Karpas-422 (cell line): Measurements from ENCODE around the gene HCAR2. TPM values are rescaled to one million over a fixed set of nuclear protein-coding genes. Genes with fewer than 3 reads are reported as not detected.
A peak's percentile ranks its signal among the peaks of the same experiment; 100 is the strongest.
"Not testable (repeated sequence)": the region's sequence is repeated elsewhere in the genome, so short reads cannot be mapped to it uniquely, and the experiment has no call there.

Experiments
- DNase-seq: peaks from one replicate; pipeline ENCODE4 v3.0.0-alpha.2; 2015
- H2AFZ ChIP-seq: fragments of 200-600 bp; sonication (generic); 2 replicates; pipeline ENCODE4 v1.6.1; 2014; ENCODE audit warnings: antibody characterized with exemption, low read length, mixed read lengths
- H3K27ac ChIP-seq: fragments of 200-600 bp; sonication (generic); 2 replicates; pipeline ENCODE4 v1.5.1; 2014; ENCODE audit warnings: mild to moderate bottlenecking, low read length, moderate library complexity
- H3K27me3 ChIP-seq: fragments of 200-600 bp; sonication (generic); 2 replicates; pipeline ENCODE4 v1.6.1; 2014; ENCODE audit warnings: low read length, mixed read lengths
- H3K36me3 ChIP-seq: fragments of 200-600 bp; sonication (generic); 2 replicates; pipeline ENCODE4 v1.6.1; 2014; ENCODE audit warnings: low read length, mixed read lengths; ENCODE audit not compliant: insufficient read depth
- H3K4me1 ChIP-seq: fragments of 200-600 bp; sonication (generic); 2 replicates; pipeline ENCODE4 v1.6.1; 2014; ENCODE audit warnings: mild to moderate bottlenecking, low read length, mixed read lengths
- H3K4me2 ChIP-seq: fragments of 200-600 bp; sonication (generic); 2 replicates; pipeline ENCODE4 v1.6.1; 2014; ENCODE audit warnings: low read length, low read depth, mild to moderate bottlenecking; ENCODE audit not compliant: poor library complexity, severe bottlenecking
- H3K4me3 ChIP-seq: fragments of 200-600 bp; sonication (generic); 2 replicates; pipeline ENCODE4 v1.5.1; 2014; ENCODE audit warnings: mild to moderate bottlenecking, antibody characterized with exemption, low read length, mixed read lengths
- H3K79me2 ChIP-seq: fragments of 200-600 bp; sonication (generic); 2 replicates; pipeline ENCODE4 v1.6.1; 2014; ENCODE audit warnings: mild to moderate bottlenecking, low read length, mixed read lengths
- H3K9ac ChIP-seq: fragments of 200-600 bp; sonication (generic); 2 replicates; pipeline ENCODE4 v1.6.0; 2014; ENCODE audit warnings: low read length
- H3K9me2 ChIP-seq: fragments of 200-600 bp; sonication (generic), shearing (Covaris generic); replicated peaks from 2 replicates; pipeline ENCODE4 v1.6.0; 2014; ENCODE audit warnings: mild to moderate bottlenecking, low read length, moderate library complexity; ENCODE audit not compliant: insufficient read depth
- H3K9me3 ChIP-seq: fragments of 300-700, 200-600 bp; sonication (generic); 2 replicates; pipeline ENCODE4 v1.6.1; 2014; ENCODE audit warnings: low read length, mixed read lengths
- H4K20me1 ChIP-seq: fragments of 200-600 bp; sonication (generic); 2 replicates; pipeline ENCODE4 v1.6.1; 2014; ENCODE audit warnings: mild to moderate bottlenecking, antibody characterized with exemption, low read length, low read depth; ENCODE audit not compliant: insufficient read depth
- total RNA-seq: library from RNA; depleted of rRNA; stranded (reverse); fragments of >200 nt; shearing (Covaris generic); gene quantifications from 2 replicates; pipeline ENCODE4 v1.2.3, GENCODE V29; 2014; ENCODE audit warnings: low replicate concordance

Gene HCAR2
- total RNA-seq, 1 experiment from 2014 or later = not detected

GRCh38 chr12:122684297-122684813 lies 18.8 kb downstream of the HCAR2 start:
- no peak overlapping the region for H2AFZ ChIP-seq
- H3K9me2 ChIP-seq = no peaks in the 10 kb centered on the region
- H3K9ac ChIP-seq = no peak overlapping the region
- no peaks in the 10 kb centered on the region for H3K36me3 ChIP-seq
- no peaks in the 10 kb centered on the region for H4K20me1 ChIP-seq
- no peaks in the 10 kb centered on the region for H3K9me3 ChIP-seq
- no peaks in the 10 kb centered on the region for H3K79me2 ChIP-seq
- H3K4me2 ChIP-seq = no peak overlapping the region
- H3K27me3 ChIP-seq = no peaks in the 10 kb centered on the region
- H3K4me1 ChIP-seq = no peaks in the 10 kb centered on the region; the same call in 1 of the 2 replicates
- H3K4me3 ChIP-seq = no peak overlapping the region
- DNase-seq = no peak
- no peak overlapping the region for H3K27ac ChIP-seq

- Histone ChIP-seq H3K4me1 (no peaks in the 10 kb centered on the region; the same call in 1 of the 2 replicates), H3K79me2 (no peaks in the 10 kb centered on the region), H3K27me3 (no peaks in the 10 kb centered on the region), H3K4me3 (no peak overlapping the region), H2AFZ (no peak overlapping the region), H3K9me2 (no peaks in the 10 kb centered on the region), H3K9ac (no peak overlapping the region), H3K36me3 (no peaks in the 10 kb centered on the region), H3K27ac (no peak overlapping the region), H3K4me2 (no peak overlapping the region), H4K20me1 (no peaks in the 10 kb centered on the region), H3K9me3 (no peaks in the 10 kb centered on the region)
- DNase-seq = no peak
These were observed 21.3 kb downstream of the HCAR2 start for GRCh38 chr12:122681814-122682213.

DNA sequence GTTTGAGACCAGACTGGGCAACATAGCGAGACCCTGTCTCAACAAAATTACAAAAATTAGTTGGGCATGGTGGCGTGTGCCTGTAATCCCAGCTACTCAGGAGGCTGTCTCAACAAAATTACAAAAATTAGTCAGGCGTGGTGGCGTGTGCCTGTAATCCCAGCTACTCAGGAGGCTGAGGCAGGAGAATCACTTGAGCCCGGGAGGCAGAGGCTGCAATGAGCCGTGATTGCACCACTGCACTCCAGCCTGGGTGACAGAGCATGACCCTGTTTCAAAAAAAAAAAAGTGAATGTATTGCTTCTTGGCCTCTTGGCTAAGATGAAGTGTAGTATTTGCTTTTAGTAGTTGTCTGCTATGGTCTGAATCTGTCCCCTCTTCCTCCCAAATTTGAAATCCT lies 22.2 kb downstream of the HCAR2 start:
- not testable (repeated sequence) for H3K9ac ChIP-seq, DNase-seq, H3K36me3 ChIP-seq, H3K4me1 ChIP-seq, H3K27ac ChIP-seq, H2AFZ ChIP-seq, H3K9me2 ChIP-seq, H3K79me2 ChIP-seq, H3K4me3 ChIP-seq, H3K4me2 ChIP-seq, H3K9me3 ChIP-seq, H4K20me1 ChIP-seq, H3K27me3 ChIP-seq

- H3K9ac ChIP-seq, H3K4me3 ChIP-seq, H2AFZ ChIP-seq, H3K27me3 ChIP-seq, H3K36me3 ChIP-seq, H3K4me1 ChIP-seq, H3K79me2 ChIP-seq, DNase-seq, H3K9me3 ChIP-seq, H3K4me2 ChIP-seq, H3K27ac ChIP-seq, H4K20me1 ChIP-seq, H3K9me2 ChIP-seq: not testable (repeated sequence)
These were observed 26.4 kb downstream of the HCAR2 start for GRCh38 chr12:122676781-122677180.

DNA sequence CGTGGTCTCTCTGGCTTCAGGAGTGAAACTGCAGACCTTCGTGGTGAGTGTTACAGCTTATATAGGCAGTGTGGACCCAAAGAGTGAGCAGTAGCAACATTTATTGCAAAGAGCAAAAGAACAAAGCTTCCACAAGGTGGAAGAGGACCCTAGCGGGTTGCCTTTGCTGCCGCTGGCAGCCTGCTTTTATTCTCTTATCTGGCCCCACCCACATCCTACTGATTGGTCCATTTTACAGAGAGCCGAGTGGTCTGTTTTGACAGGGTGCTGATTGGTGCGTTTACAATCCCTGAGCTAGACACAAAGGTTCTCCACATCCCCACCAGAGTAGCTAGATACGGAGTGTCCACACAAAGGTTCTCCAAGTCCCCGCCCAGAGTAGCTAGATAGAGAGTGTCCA lies 27.1 kb downstream of the HCAR2 start:
- not testable (repeated sequence) for H3K36me3 ChIP-seq, H3K4me2 ChIP-seq, H3K9me3 ChIP-seq, H3K4me3 ChIP-seq, H3K27me3 ChIP-seq, H3K79me2 ChIP-seq, H4K20me1 ChIP-seq, H3K27ac ChIP-seq, H3K9ac ChIP-seq, DNase-seq, H3K4me1 ChIP-seq, H2AFZ ChIP-seq, H3K9me2 ChIP-seq

DNA sequence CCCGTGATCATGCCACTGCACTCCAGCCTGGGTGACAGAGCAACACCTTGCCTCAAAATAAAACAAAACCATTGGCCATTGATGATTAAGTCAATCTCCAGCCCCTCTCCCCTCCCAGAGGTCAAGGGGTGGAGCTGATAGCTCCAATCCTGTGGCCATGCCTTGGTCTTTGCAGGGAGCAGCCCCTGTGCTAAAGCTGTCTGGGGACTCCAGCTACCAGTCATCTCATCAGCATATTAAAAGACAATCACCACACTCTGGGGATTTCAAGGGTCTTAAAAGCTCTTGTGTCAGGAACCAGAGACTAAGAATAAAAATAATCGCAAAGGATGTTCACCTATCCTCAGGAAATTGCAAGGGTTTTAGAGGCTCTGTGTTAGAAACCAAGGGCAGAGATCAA lies 30.6 kb downstream of the HCAR2 start:
- Histone ChIP-seq H2AFZ (no peak overlapping the region), H3K27ac (no peak overlapping the region), H3K36me3 (no peaks in the 10 kb centered on the region), H3K4me1 (peaks cover 4% of the 10 kb centered on the region), H3K27me3 (no peaks in the 10 kb centered on the region), H4K20me1 (no peaks in the 10 kb centered on the region), H3K4me3 (no peak overlapping the region), H3K4me2 (no peak overlapping the region), H3K9ac (no peak overlapping the region), H3K9me3 (no peaks in the 10 kb centered on the region), H3K79me2 (no peaks in the 10 kb centered on the region), H3K9me2 (no peaks in the 10 kb centered on the region)
- DNase-seq = no peak

- no peak overlapping the region for H3K27ac ChIP-seq
- H3K9me2 ChIP-seq = no peaks in the 10 kb centered on the region
These were observed 33.6 kb downstream of the HCAR2 start for GRCh38 chr12:122669397-122670070.

DNA sequence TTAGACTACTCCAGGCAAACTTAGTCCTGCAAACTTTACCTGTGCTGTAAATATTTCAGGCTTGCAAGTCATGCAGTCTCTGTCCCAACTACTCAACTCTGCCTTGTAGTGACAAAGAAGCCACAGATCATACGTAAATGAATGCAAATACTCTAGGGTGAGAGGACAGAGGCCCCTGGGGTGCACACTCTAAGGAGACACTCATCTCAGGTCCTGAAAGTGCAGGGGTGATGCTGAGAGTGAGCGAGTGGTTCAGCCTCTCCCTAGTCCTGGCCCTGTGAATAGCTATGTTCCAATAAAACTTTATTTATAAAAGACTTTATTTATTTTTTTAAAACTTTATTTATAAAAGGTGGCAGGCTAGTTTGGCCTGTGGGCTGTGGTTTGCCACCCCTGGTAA lies 34.9 kb downstream of the HCAR2 start:
- Histone ChIP-seq H3K36me3 (no peaks in the 10 kb centered on the region), H3K27me3 (no peaks in the 10 kb centered on the region), H3K4me2 (peak overlapping the region; percentile 51), H3K9me3 (no peaks in the 10 kb centered on the region), H2AFZ (no peak overlapping the region), H3K4me3 (no peak overlapping the region), H3K79me2 (no peaks in the 10 kb centered on the region), H3K9ac (no peak overlapping the region), H3K9me2 (no peaks in the 10 kb centered on the region), H4K20me1 (no peaks in the 10 kb centered on the region), H3K27ac (no peak overlapping the region), H3K4me1 (peaks cover 4% of the 10 kb centered on the region)
- peak; percentile 59 for DNase-seq

More at GRCh38 chr12:122669397-122670070, 33.6 kb downstream of the HCAR2 start:
- H4K20me1 ChIP-seq = no peaks in the 10 kb centered on the region
- H3K4me2 ChIP-seq = no peak overlapping the region
- no peaks in the 10 kb centered on the region for H3K36me3 ChIP-seq
- no peak overlapping the region for H3K4me3 ChIP-seq
- no peak for DNase-seq
- H3K9me3 ChIP-seq = no peaks in the 10 kb centered on the region
- no peak overlapping the region for H2AFZ ChIP-seq
- H3K4me1 ChIP-seq = peaks cover 4% of the 10 kb centered on the region
- H3K27me3 ChIP-seq = no peaks in the 10 kb centered on the region
- H3K9ac ChIP-seq = no peak overlapping the region
- no peaks in the 10 kb centered on the region for H3K79me2 ChIP-seq
